Measurements from ENCODE around the gene TNC.

DNA sequence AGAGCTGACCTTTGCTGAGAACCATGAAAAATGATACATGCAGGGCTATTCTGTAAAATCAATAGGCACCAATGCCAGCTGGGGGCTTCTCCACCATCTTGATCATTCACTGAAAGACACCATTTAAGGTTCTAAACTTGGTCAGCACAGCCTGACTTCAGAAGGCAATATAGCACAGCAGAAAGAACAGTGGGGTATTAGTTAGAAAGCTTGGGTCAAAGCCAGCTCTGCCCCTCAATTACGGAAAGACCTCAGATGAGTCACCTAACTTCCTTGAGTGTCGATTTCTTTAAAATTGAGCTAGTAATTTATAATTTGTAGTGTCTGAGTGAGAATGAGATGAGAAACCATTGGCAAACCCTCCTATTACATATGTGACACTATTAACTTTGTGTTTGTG is 3.4 kb downstream of the TNC start:
- TF ChIP-seq, protein P1, sequence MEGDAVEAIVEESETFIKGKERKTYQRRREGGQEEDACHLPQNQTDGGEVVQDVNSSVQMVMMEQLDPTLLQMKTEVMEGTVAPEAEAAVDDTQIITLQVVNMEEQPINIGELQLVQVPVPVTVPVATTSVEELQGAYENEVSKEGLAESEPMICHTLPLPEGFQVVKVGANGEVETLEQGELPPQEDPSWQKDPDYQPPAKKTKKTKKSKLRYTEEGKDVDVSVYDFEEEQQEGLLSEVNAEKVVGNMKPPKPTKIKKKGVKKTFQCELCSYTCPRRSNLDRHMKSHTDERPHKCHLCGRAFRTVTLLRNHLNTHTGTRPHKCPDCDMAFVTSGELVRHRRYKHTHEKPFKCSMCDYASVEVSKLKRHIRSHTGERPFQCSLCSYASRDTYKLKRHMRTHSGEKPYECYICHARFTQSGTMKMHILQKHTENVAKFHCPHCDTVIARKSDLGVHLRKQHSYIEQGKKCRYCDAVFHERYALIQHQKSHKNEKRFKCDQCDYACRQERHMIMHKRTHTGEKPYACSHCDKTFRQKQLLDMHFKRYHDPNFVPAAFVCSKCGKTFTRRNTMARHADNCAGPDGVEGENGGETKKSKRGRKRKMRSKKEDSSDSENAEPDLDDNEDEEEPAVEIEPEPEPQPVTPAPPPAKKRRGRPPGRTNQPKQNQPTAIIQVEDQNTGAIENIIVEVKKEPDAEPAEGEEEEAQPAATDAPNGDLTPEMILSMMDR (IDR thresholded peaks at IDR 0.05; ENCODE audit: insufficient read depth, low read length, poor library complexity, severe bottlenecking) = no peak
- TF ChIP-seq EZH2phosphoT487 (conservative IDR thresholded peaks at IDR 0.05; ENCODE audit: low read length) = no peak

Measured in SU-DHL-6 (cell line).